ENCODE results near the gene CARS2. TPM values are rescaled to one million over a fixed set of nuclear protein-coding genes. Genes with fewer than 3 reads are reported as not detected.
"Not testable (repeated sequence)": the region's sequence is repeated elsewhere in the genome, so short reads cannot be mapped to it uniquely, and the experiment has no call there.

The CARS2 gene
- total RNA-seq, 1 experiment from 2014 or later = 41.9 TPM

- no peak for TF ChIP-seq CTCF (conservative IDR thresholded peaks at IDR 0.05)
- WGBS (ENCODE audit: extremely low coverage, insufficient read length, low lambda C conversion rate) = no CpG with 5 or more reads among the region's 8 CpGs
- Histone ChIP-seq H2BK12ac (ENCODE audit: insufficient read length, low read depth, low read length) (no peak overlapping the region), H3K27me3 (ENCODE audit: insufficient read depth, low read length) (no peaks in the 10 kb centered on the region), H3K4ac (ENCODE audit: low read depth, low read length) (no peak overlapping the region), H2AK5ac (ENCODE audit: insufficient read length, low read length) (no peak overlapping the region), H2BK120ac (ENCODE audit: low read depth, low read length, poor library complexity, severe bottlenecking) (no peak overlapping the region), H3K79me2 (ENCODE audit: insufficient read depth, low read length) (peaks cover 6% of the 10 kb centered on the region; the same call in 1 of the 2 replicates), H3T11ph (ENCODE audit: low read length) (no peak overlapping the region), H3K23ac (ENCODE audit: insufficient read length, low read depth, low read length) (no peak overlapping the region), H3K14ac (ENCODE audit: insufficient read depth, low read length) (no peak overlapping the region), H4K91ac (ENCODE audit: insufficient read length, low read depth, low read length) (no peak overlapping the region), H4K5ac (ENCODE audit: insufficient read length, low read depth, low read length) (no peak overlapping the region), H2BK15ac (ENCODE audit: low read depth, low read length) (no peak overlapping the region), H3K4me2 (ENCODE audit: insufficient read depth, insufficient read length, low read length) (no peak overlapping the region), H4K20me1 (ENCODE audit: control insufficient read depth, insufficient read depth, insufficient read length) (no peaks in the 10 kb centered on the region), H3K27ac (ENCODE audit: insufficient read length, low read depth, low read length) (no peak overlapping the region), H3K18ac (ENCODE audit: insufficient read length, low read depth, low read length) (no peak overlapping the region), H3K79me1 (ENCODE audit: insufficient read depth, low read depth, low read length, poor library complexity, severe bottlenecking) (no peaks in the 10 kb centered on the region), H3K9me3 (ENCODE audit: control insufficient read depth, low read depth, low read length) (no peaks in the 10 kb centered on the region), H2AFZ (ENCODE audit: low read length) (no peak overlapping the region), H4K8ac (replicated peaks; ENCODE audit: insufficient read length, low read depth, low read length) (no peak overlapping the region), H2BK5ac (ENCODE audit: insufficient read length, low read length) (no peak overlapping the region), H3K23me2 (ENCODE audit: insufficient read length, low read depth, low read length, poor library complexity, severe bottlenecking) (no peaks in the 10 kb centered on the region), H3K56ac (ENCODE audit: insufficient read length, low read depth, low read length) (no peak overlapping the region), H3K4me1 (ENCODE audit: insufficient read depth, low read length) (no peaks in the 10 kb centered on the region), H2BK20ac (ENCODE audit: low read depth, low read length, poor library complexity, severe bottlenecking) (no peak overlapping the region), H3K9ac (ENCODE audit: extremely low read depth, insufficient read length, low read length) (no peak overlapping the region)
- H3K36me3 Mint-ChIP-seq (ENCODE audit: insufficient read depth in 1 of 3, low read depth in 3 of 3) = peaks cover 41 to 84% (median 73%) of the 10 kb centered on the region in 3 experiments
- H3K4me3 Mint-ChIP-seq = no peak overlapping the region
- no peaks in the 10 kb centered on the region for H3K27me3 Mint-ChIP-seq (ENCODE audit: low read depth)
- no peak for DNase-seq
- peak overlapping the region in 1 of 3 experiments; percentile 30; a peak in 2 of 7 replicates for H3K27ac Mint-ChIP-seq
- peaks cover 3% of the 10 kb centered on the region in 2 experiments; a peak in 2 of 4 replicates for H3K4me1 Mint-ChIP-seq
- no peaks in the 10 kb centered on the region for H3K9me3 Mint-ChIP-seq
Observed at GRCh38 chr13:110633776-110634175, 72.1 kb downstream of the CARS2 start.

GRCh38 chr13:110632255-110632654, 73.7 kb downstream of the CARS2 start:
- not testable (repeated sequence) for H3K18ac ChIP-seq (ENCODE audit: insufficient read length, low read depth, low read length); H3K4me1 Mint-ChIP-seq

More at GRCh38 chr13:110632255-110632654, 73.7 kb downstream of the CARS2 start:
- H2BK12ac ChIP-seq (ENCODE audit: insufficient read length, low read depth, low read length); H3K23ac ChIP-seq (ENCODE audit: insufficient read length, low read depth, low read length); H3K56ac ChIP-seq (ENCODE audit: insufficient read length, low read depth, low read length); H2BK120ac ChIP-seq (ENCODE audit: low read depth, low read length, poor library complexity, severe bottlenecking); DNase-seq; H2BK15ac ChIP-seq (ENCODE audit: low read depth, low read length); H4K5ac ChIP-seq (ENCODE audit: insufficient read length, low read depth, low read length); H3K27ac ChIP-seq (ENCODE audit: insufficient read length, low read depth, low read length); H3K79me1 ChIP-seq (ENCODE audit: insufficient read depth, low read depth, low read length, poor library complexity, severe bottlenecking); H3K23me2 ChIP-seq (ENCODE audit: insufficient read length, low read depth, low read length, poor library complexity, severe bottlenecking); H3K27me3 Mint-ChIP-seq (ENCODE audit: low read depth); H3T11ph ChIP-seq (ENCODE audit: low read length); H3K9me3 ChIP-seq (ENCODE audit: control insufficient read depth, low read depth, low read length); H3K9ac ChIP-seq (ENCODE audit: extremely low read depth, insufficient read length, low read length); H4K91ac ChIP-seq (ENCODE audit: insufficient read length, low read depth, low read length); H2AFZ ChIP-seq (ENCODE audit: low read length); H4K20me1 ChIP-seq (ENCODE audit: control insufficient read depth, insufficient read depth, insufficient read length); H2AK5ac ChIP-seq (ENCODE audit: insufficient read length, low read length); H3K27me3 ChIP-seq (ENCODE audit: insufficient read depth, low read length); H3K4ac ChIP-seq (ENCODE audit: low read depth, low read length); H4K8ac ChIP-seq (replicated peaks; ENCODE audit: insufficient read length, low read depth, low read length); H3K4me1 ChIP-seq (ENCODE audit: insufficient read depth, low read length); H3K4me2 ChIP-seq (ENCODE audit: insufficient read depth, insufficient read length, low read length); H3K14ac ChIP-seq (ENCODE audit: insufficient read depth, low read length); H3K4me3 Mint-ChIP-seq; H2BK5ac ChIP-seq (ENCODE audit: insufficient read length, low read length); H2BK20ac ChIP-seq (ENCODE audit: low read depth, low read length, poor library complexity, severe bottlenecking); H3K9me3 Mint-ChIP-seq: not testable (repeated sequence)
- peaks cover 38 to 85% (median 79%) of the 10 kb centered on the region in 3 experiments for H3K36me3 Mint-ChIP-seq (ENCODE audit: insufficient read depth in 1 of 3, low read depth in 3 of 3)
- peaks cover 11% of the 10 kb centered on the region; the same call in 1 of the 2 replicates for H3K79me2 ChIP-seq (ENCODE audit: insufficient read depth, low read length)
- no CpG with 5 or more reads among the region's 15 CpGs for WGBS (ENCODE audit: extremely low coverage, insufficient read length, low lambda C conversion rate)
- peak overlapping the region in 2 of 3 experiments; percentile 87 to 92; a peak in 3 of 7 replicates for H3K27ac Mint-ChIP-seq
